MG63 (cell line): Measurements from ENCODE around the gene CBLC. TPM values are rescaled to one million over a fixed set of nuclear protein-coding genes. Genes with fewer than 3 reads are reported as not detected.

ENCODE experiments used
- DNase-seq: peaks from one replicate; pipeline ENCODE4 v3.0.0-alpha.2; 2020
- H3K27me3 ChIP-seq: fragments of 250-450 bp; sonication (Bioruptor Pico); 2 replicates; pipeline ENCODE4 v1.5.1; 2020; ENCODE audit warnings: mild to moderate bottlenecking, moderate library complexity
- H3K36me3 ChIP-seq: fragments of 250-450 bp; sonication (Bioruptor Pico); 2 replicates; pipeline ENCODE4 v1.5.1; 2020; ENCODE audit warnings: mild to moderate bottlenecking, moderate library complexity
- H3K4me3 ChIP-seq: fragments of 250-450 bp; sonication (Bioruptor Pico); 2 replicates; pipeline ENCODE4 v1.5.1; 2020; ENCODE audit warnings: mild to moderate bottlenecking, moderate library complexity
- H3K9me3 ChIP-seq: fragments of 250-450 bp; sonication (Bioruptor Pico); 2 replicates; pipeline ENCODE4 v1.5.1; 2020; ENCODE audit warnings: mild to moderate bottlenecking, moderate library complexity
- total RNA-seq: library from RNA; depleted of rRNA; stranded (reverse); fragments of >200 nt; shearing (Covaris generic); gene quantifications from 2 replicates; pipeline ENCODE4 v1.2.3, GENCODE V29; 2014; ENCODE audit warnings: low replicate concordance

Gene CBLC
- total RNA-seq, 1 experiment from 2014 or later, result not detected

DNA sequence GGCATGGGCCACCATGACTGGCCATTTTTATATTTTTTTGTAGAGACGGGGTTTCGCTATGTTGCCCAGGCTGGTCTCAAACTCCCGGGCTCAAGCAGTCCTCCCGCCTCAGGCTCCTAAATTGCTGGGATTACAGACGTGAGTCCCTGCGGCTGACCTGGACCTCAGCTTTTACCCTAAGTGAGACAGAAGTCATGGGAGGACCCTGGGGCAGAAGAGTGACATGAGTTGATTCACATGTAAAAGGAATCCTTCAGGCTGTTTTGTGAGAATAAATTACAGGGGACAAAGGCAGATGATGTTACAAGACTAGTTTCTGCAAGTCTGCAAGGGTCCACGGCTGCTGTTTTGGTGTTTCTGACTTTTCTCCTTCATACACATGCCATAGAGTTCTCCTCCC lies 28.6 kb downstream of the CBLC start:
- Histone ChIP-seq H3K36me3 (no peaks in the 10 kb centered on the region), H3K9me3 (peaks cover 4% of the 10 kb centered on the region), H3K4me3 (no peak overlapping the region), H3K27me3 (no peaks in the 10 kb centered on the region; the same call in 1 of the 2 replicates)
- no peak for DNase-seq

GRCh38 chr19:44807162-44807561 lies 29.5 kb downstream of the CBLC start:
- Histone ChIP-seq H3K36me3 (no peaks in the 10 kb centered on the region), H3K27me3 (no peaks in the 10 kb centered on the region; the same call in 1 of the 2 replicates), H3K4me3 (no peak overlapping the region), H3K9me3 (peaks cover 4% of the 10 kb centered on the region)
- no peak for DNase-seq

- no peaks in the 10 kb centered on the region; the same call in 1 of the 2 replicates for H3K27me3 ChIP-seq
- DNase-seq, result peak; percentile 61
- H3K9me3 ChIP-seq, result peaks cover 4% of the 10 kb centered on the region
- H3K4me3 ChIP-seq, result no peak overlapping the region
- no peaks in the 10 kb centered on the region for H3K36me3 ChIP-seq
Observed at GRCh38 chr19:44807652-44808462, 30.2 kb downstream of the CBLC start.

DNA sequence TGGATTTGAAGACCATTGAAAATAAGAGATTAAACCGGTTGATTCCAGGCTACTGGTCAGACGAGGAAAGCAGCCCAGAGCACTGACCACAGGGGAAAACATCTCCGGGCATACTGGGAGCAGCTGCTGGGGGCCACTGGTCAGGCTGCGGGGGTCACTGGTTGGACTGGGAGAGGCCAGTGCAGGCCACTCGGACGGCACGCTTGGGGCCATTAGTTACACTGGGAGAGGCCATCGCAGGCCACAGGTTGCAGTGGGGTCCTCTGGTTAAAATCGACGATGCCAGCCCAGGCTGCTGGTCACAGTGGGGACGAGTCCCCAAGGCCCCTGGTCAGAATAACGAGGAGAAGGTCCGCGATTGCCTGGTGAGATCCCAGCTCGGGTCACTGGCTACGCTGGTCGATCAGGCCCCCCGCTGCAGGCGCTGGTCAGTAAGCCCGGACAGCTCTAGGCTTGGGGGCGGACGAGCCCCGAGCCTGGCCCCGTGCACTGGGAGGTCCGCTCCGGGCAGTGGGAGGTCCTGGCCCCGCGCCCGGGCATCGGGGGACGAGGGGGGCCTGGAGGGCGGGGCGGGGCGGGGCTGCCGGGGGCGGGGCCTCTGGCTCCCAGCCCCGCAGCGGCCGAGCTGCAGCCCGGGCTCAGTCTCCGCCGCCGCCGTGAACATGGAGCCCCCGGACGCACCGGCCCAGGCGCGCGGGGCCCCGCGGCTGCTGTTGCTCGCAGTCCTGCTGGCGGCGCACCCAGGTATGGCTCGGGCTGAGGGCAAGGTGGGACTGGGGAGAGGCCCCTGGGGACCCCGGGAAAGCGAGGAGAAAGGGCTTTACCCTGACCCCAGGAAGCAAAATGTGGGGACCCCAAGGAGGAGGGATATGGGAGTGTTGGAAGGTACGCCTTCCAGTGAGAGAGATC lies 31.0 kb downstream of the CBLC start, which contains the start of gene BCAM:
Gene BCAM (plus strand): TSS at position 641 of the 909 bp plus-strand sequence. CDS start 22 bp downstream, at position 663.
- peak; percentile 70 for DNase-seq
- Histone ChIP-seq H3K4me3 (peak within 1 kb of the TSS; percentile 48), H3K9me3 (peaks cover 4% of the 10 kb centered on the region), H3K27me3 (no peaks in the 10 kb centered on the region; the same call in 1 of the 2 replicates), H3K36me3 (no peaks in the 10 kb centered on the region; the same call in 1 of the 2 replicates)

DNA sequence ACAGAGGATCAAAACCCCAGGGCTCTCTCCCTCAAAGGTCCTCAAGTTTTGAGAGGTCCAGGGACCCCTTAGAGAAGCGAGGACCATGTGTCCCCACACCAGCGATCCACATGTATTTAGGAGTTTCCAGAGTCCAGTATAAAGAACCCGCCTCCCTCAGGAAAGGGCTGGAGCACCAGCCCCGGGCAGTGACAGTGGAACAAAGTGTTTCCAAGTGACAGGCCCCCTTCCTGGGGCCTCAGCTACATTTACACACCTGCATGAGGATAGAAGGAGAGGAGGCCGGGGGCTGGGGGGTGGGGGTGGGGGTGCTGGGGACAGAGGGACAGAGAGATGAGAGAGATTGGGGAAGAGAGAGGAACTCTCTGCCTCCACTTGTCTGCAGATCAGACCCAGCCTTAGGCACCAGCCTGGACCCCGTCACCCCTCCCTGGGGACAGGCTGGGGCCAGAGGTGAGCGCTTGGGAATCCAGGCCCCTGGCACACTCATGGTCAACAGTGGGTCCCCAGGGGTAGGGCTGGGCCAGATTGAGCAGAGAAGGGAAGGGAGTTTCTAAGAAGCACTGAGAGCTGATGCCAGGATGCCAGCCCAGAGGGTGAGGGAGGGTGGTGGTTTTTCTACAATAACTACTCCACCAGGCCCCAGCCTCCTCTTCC lies 32.0 kb downstream of the CBLC start:
- H3K4me3 ChIP-seq, result peak overlapping the region; percentile 48; the same call in 1 of the 2 replicates
- DNase-seq, result no peak
- no peaks in the 10 kb centered on the region; the same call in 1 of the 2 replicates for H3K36me3 ChIP-seq

DNA sequence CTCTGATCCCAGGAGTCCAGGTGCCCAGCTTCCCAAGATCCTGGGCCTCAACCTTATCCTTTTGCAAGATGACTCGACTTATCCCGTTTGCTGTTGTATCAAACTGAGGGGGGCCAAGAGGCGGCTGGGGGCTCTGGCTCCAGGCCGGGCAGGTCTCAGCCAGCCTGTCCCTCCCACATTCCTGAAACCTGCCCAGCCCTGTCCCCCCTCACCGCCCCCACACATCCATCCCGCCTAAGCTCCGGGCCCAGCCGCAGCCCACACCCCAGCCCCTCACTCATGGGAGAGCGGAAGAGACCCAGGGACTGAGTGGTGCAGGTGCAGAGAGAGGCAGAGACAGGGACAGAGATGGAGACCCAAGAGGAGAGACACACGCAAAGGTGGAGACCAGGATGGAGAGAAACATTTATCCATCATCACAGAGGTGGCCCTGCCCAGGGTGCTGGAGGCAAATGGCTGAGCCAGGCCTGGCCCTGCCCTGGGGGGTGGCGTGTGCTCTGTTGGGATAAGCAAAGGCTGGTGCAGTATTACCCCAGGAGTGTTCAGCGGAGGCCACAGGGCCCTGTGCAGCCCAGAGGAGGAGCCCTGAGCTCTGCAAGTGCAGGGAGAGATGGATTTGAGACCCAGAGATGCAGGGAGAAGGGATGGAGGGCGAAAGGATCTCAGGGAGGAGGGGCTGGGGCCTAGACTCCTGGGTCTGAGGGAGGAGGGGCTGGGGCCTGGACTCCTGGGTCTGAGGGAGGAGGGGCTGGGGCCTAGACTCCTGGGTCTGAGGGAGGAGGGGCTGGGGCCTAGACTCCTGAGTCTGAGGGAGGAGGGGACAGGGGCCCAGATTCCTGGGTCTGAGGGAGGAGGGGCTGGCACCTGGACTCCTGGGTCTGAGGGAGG lies 32.8 kb downstream of the CBLC start:
- no peak for DNase-seq
- no peak overlapping the region for H3K4me3 ChIP-seq
- H3K36me3 ChIP-seq, result no peaks in the 10 kb centered on the region; the same call in 1 of the 2 replicates
- H3K9me3 ChIP-seq, result no peaks in the 10 kb centered on the region
- H3K27me3 ChIP-seq, result no peaks in the 10 kb centered on the region; the same call in 1 of the 2 replicates

More for the DNA sequence above, 32.0 kb downstream of the CBLC start:
- Histone ChIP-seq H3K9me3 (no peaks in the 10 kb centered on the region), H3K27me3 (no peaks in the 10 kb centered on the region; the same call in 1 of the 2 replicates)

- Histone ChIP-seq H3K4me3 (no peak overlapping the region), H3K36me3 (no peaks in the 10 kb centered on the region; the same call in 1 of the 2 replicates), H3K9me3 (no peaks in the 10 kb centered on the region), H3K27me3 (no peaks in the 10 kb centered on the region; the same call in 1 of the 2 replicates)
- DNase-seq, result no peak
Observed at GRCh38 chr19:44811122-44811419, 33.4 kb downstream of the CBLC start.

- no peak for DNase-seq
- H3K27me3 ChIP-seq, result no peaks in the 10 kb centered on the region
- no peak overlapping the region for H3K4me3 ChIP-seq
- H3K36me3 ChIP-seq, result no peaks in the 10 kb centered on the region; the same call in 1 of the 2 replicates
- no peaks in the 10 kb centered on the region for H3K9me3 ChIP-seq
Observed at GRCh38 chr19:44812142-44812718, 34.5 kb downstream of the CBLC start.

DNA sequence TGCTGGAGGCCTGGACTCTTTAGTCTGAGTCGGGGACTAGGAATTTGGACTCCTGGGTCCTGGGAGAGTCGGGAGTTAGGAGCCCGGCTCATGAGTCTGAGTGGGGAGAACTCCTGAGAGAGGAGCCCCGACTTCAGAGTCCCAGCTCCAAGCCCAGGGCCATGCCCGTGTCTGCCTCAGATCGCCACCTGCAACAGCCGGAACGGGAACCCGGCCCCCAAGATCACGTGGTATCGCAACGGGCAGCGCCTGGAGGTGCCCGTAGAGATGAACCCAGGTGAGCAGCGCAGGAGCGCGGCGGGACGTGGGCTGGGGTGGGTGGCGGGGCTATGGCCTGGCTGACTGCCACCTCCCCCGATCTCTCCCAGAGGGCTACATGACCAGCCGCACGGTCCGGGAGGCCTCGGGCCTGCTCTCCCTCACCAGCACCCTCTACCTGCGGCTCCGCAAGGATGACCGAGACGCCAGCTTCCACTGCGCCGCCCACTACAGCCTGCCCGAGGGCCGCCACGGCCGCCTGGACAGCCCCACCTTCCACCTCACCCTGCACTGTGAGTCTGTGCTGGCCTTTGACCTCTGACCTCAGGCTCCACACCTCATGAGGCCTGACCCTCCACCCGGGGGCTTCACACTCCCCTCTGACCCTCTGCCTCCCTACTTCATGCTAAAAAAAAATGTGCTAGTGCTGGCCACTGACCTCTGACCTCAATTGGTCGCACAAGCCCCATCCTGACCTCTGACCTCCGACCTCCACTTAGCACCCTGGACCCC lies 35.6 kb downstream of the CBLC start:
- no peaks in the 10 kb centered on the region for H3K9me3 ChIP-seq
- H3K27me3 ChIP-seq, result no peaks in the 10 kb centered on the region
- H3K36me3 ChIP-seq, result no peaks in the 10 kb centered on the region; the same call in 1 of the 2 replicates
- no peak for DNase-seq
- H3K4me3 ChIP-seq, result no peak overlapping the region

GRCh38 chr19:44813841-44814470 lies 36.3 kb downstream of the CBLC start:
- Histone ChIP-seq H3K9me3 (no peaks in the 10 kb centered on the region), H3K36me3 (no peaks in the 10 kb centered on the region; the same call in 1 of the 2 replicates), H3K4me3 (no peak overlapping the region), H3K27me3 (no peaks in the 10 kb centered on the region)
- DNase-seq, result no peak

GRCh38 chr19:44814517-44814916 lies 36.8 kb downstream of the CBLC start:
- no peak overlapping the region for H3K4me3 ChIP-seq
- H3K27me3 ChIP-seq, result no peaks in the 10 kb centered on the region
- no peak for DNase-seq
- no peaks in the 10 kb centered on the region; the same call in 1 of the 2 replicates for H3K36me3 ChIP-seq
- H3K9me3 ChIP-seq, result no peaks in the 10 kb centered on the region

DNA sequence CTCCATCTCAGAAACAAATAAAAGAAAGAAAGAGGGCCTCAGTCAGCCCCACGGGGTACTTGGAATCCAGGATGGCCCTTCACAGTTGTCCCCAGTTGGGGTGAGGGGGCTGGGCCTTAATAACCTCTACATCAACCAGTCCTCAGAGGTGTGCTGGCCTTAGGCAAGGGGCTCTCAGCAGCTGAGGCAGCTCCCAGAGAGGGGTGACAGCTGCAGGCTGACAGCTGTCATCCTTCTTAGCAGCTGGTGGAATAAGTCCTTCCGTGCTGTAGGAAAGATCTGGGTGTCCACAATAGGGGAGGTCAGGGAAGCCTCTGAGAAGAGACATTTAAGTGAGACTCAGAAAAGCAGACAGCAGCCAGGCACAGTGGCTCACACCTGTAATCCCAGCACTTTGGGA lies 38.6 kb downstream of the CBLC start:
- Histone ChIP-seq H3K36me3 (no peaks in the 10 kb centered on the region; the same call in 1 of the 2 replicates), H3K27me3 (no peaks in the 10 kb centered on the region), H3K9me3 (no peaks in the 10 kb centered on the region), H3K4me3 (no peak overlapping the region)
- no peak for DNase-seq

DNA sequence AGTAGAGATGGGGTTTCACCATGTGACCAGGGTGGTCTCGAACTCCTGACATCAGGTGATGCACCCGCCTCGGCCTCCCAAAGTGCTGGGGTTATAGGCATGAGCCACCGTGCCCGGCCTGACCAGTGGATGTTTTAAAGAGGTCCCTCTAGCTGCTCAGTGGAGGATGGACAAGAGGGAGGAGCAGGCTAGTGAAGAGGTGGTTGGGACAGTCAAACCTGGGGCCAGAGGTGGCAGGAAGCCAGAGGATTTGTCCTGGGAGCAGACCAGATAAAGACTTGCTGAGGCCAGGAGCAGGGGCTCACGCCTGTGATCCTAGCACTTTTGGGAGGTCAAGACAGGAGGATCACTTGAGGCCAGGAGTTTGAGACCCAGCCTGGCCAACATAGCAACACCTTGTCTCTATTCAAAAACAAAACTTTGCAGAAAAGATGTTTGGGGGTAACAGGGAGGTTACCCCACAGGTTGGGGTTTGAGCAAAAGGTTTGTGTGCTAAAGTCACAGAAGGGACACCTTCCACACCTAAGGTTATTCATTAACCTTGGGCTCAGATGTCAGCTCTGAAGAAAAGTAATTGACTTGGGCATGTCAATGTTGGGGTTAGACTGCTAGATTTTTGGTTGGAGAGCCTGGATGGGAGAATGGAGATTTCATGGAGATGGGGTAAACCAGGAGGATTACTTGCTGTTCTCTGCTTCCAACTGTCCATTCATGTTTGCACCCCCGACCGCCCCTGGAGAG lies 40.2 kb downstream of the CBLC start:
- Histone ChIP-seq H3K4me3 (no peak overlapping the region), H3K9me3 (no peaks in the 10 kb centered on the region), H3K27me3 (no peaks in the 10 kb centered on the region), H3K36me3 (no peaks in the 10 kb centered on the region; the same call in 1 of the 2 replicates)
- DNase-seq, result no peak
